HG03139 (cell line): ENCODE measurements around the gene DPYD.

Source experiments
- ATAC-seq: cut with Tn5 transposase; IDR thresholded peaks from one replicate; pipeline ENCODE4 v1.9.1; 2021; ENCODE audit not compliant: unreplicated experiment

The DPYD gene

DNA sequence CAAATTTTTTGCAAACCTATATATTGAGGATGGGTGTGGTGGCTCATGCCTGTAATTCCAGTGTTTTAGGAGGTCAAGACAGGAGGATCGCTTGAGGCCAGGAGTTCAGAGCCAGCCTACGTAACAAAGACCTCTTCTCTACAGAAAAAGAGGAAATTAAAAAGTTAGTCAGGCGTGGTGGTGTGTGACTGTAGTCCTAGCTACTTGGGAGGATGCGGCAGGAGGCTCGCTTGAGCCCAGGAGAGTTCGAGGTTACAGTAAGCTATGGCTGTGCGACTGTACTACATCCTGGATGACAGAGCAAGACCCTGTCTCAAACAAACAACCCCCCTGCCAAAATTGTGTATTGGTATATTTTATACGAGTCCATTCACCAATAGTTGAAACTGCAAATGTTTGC, 589.7 kb downstream of the DPYD start:
- ATAC-seq = no peak

DNA sequence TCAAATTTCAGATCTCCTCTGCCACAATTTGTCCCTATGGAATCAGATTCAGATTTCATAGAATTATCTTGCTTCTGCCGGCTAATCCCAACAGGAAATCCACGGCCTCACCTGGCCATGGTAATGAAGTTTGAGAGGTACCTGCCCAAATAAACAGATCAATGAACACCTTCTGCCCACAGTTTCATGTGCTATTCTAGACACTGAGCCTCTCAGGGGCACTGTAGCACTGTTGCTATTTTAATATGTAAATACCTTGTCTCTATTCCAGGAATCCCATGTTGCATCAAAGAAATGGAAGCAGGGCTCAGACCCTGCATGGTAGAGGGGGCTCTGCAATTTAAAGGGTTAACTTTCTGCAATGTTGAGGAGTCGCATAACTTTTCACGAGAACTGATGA, 606.1 kb downstream of the DPYD start:
- ATAC-seq = no peak

DNA sequence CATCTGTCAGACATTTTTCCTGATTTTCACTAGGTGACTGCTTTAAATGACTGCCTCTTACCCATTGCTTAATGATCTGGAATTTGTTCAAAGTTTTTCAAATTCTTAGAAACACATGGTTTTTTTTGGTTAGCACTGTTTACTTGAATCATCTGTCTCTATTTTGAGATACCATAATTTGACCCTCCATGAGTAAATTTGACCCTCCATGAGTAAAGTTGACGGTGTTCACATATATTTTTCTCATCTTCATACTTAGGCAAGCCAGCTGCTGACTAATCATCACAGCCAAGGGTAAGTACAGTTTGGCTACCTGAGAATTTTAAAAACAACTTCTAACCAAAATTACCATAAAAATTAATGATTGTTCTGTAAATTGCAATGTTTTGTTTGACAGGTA, 612.7 kb downstream of the DPYD start:
- no peak for ATAC-seq

GRCh38 chr1:97307568-97307967, 613.3 kb downstream of the DPYD start:
- ATAC-seq = no peak

- no peak for ATAC-seq
Measured at GRCh38 chr1:97307151-97307550, 613.7 kb downstream of the DPYD start.

- ATAC-seq = no peak
Measured at GRCh38 chr1:97306504-97306903, 614.3 kb downstream of the DPYD start.

- ATAC-seq = no peak
Measured at GRCh38 chr1:97304366-97304765, 616.5 kb downstream of the DPYD start.

DNA sequence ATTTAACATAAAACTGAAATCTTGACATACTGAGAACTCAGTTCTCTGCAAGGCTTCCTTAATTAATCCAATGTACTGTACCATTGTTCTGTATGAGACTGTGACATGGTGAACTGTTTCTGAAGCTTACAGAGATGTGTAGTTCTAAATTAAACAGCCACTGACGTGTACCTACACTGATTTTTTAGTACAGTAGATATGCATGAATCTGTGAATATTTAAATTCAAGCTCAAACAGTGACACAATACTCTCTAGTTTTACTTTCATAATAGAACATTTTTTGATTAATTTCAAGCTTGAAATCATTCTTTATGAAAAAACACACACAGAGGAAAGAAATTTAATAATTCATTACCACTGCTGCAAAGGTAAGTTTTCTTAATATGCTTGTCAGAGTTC, 621.9 kb downstream of the DPYD start:
- ATAC-seq = no peak

GRCh38 chr1:97297611-97298010, 623.2 kb downstream of the DPYD start:
- ATAC-seq = no peak

DNA sequence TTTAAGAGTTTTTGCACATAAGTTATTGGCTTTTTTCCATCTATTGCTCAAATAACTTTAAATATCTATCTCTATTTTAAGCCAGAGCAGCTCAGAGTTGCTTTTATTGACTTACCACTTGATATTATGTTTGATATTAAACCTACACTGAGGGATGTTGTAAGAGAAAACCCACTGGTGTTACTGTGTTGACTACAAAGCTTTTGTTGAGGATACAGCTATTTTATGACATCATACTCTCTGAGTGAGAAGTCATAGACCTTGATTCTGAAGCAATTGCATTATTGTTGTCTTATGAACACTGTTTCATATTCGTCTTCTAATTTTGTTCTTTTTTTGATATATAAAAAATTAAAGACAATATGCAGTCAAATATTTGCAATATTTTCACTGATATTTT, 638.9 kb downstream of the DPYD start:
- no peak for ATAC-seq

- no peak for ATAC-seq
Measured at GRCh38 chr1:97277891-97278654, 642.8 kb downstream of the DPYD start.

DNA sequence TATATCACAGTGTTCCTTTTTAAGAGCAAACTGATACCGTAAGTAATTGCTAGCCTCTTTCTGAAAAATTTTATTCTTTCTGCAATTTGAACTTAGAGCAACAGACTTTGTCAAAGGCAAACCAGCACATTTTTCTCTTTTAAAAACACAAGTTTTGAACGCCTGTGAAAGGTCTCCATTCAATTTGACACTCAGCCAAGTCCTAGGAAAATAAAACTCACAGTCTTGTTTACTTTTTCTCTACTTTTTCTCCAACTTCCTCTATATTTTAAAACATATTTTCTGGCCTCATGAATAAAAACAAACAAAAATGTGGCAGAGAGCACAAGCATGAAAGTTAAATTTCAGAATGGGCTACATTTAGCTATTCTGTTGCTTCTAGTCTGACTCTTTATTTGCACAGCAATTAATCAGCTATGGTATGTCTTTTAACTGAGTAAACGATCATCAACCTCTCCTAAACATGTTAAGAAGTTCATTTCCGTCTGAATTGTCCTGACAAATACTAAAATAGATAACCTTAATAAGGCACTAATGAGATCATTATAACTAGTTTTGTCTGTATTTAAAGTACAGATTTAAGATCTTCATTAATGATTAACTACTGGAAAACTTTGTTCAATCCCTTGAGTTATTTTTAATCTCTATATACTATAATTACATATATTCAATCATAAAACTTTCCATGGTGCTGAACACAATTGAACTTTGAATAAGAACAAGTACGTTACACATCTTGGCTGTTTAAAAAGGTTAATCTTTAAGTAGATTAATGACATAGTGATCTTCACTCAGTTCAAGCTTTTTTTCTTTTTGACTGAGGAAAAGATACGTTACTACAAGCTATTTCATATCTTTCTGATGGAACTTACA, 648.7 kb downstream of the DPYD start:
- ATAC-seq = no peak

- ATAC-seq = no peak
Measured at GRCh38 chr1:97270508-97271307, 650.1 kb downstream of the DPYD start.

- ATAC-seq = no peak
Measured at GRCh38 chr1:97265630-97266029, 655.2 kb downstream of the DPYD start.

- no peak for ATAC-seq
Measured at GRCh38 chr1:97262842-97263241, 658.0 kb downstream of the DPYD start.

GRCh38 chr1:97258597-97258996, 662.2 kb downstream of the DPYD start:
- no peak for ATAC-seq

DNA sequence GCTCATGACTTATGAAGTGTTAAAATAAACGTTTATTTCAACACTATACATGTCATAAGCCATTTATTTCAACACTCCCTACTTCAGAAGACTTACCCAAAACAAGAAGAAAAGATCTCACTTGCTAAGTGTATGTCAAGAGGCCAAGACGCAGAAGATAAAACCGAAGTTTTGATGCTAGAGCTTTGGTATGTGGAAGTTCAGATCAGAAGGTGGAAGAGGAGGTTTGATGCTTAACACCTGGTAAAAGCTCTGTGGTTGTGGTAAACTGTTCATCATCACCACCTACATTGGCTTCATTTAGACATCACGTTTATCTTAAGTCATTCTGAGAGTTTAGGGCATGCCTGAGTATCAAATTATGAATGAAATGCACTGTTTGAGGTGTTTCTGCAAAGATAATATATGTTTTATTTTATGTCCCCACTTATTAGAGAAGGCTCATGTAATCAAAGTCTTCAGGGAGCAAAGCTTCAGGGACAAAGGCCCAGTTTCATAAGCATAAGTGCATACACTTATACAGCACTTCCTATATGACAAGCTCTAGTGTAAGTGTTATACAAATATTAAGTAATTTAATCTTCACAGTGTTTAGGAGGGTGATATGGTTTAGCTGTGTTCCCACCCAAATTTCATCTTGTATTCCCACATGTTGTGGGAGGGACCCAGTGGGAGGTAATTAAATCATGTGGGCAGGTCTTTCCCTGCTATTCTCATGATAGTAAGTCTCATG, 665.9 kb downstream of the DPYD start:
- ATAC-seq = no peak

GRCh38 chr1:97252925-97253324, 667.9 kb downstream of the DPYD start:
- no peak for ATAC-seq

DNA sequence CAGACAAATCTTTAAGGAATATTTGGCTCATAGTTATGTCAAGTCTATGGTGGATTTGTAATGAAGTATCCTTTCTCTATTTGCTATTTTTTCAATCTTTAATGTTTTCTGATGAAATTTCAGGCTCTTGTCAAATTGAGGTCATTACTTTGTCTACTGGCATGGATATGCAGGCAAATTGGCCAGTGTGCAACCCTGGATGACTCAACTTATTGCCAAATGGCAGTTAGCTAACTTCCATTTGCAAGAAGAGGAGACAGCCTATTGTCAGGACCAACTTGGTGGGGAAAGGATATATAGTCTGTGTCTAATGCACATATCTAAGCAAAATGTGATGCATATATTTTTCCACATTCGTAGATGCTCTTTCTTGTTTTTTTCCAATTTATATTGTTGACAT, 668.8 kb downstream of the DPYD start:
- no peak for ATAC-seq

DNA sequence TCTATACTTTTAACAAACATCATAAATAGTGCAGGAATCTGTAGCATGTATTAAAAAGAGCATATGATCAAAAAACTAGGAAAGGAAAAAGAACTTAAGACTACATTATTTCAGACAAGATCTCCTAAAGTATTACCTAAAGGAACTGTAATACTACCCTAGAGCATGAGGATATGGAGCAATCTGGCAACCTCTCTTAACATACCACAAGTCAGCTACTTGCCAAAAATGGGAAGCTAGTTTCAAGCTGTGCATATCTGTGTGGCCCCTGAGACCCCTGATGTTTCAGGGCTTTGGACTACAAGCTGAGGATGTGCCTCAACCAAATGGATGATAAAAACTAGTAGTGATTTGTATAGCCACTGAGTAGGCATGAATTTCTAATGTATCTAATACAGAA, 673.6 kb downstream of the DPYD start:
- no peak for ATAC-seq

DNA sequence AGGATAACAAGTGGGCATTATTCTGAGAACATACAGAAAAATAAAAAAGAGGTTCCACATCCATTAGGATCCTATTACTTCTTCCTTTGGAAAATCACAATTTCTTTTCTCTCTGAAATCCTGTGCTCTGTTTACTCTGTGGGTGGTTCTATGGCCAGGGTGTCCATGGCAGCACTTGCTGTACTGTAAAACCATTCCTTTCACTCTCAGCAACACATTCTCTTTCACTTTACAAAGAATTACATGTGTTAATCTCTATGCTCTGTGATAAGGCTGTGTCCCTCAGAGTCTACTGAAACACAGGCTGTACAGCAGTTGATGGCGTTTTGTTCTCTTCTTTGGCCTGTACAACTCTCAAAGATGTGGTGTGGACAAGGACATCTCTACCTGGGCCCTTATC, 675.2 kb downstream of the DPYD start:
- no peak for ATAC-seq
